Dermis blood vessel endothelial cell (primary cell): ENCODE measurements around the gene CYCS. TPM values are rescaled to one million over a fixed set of nuclear protein-coding genes. Genes with fewer than 3 reads are reported as not detected.

ENCODE experiments used
- total RNA-seq: library from RNA; depleted of rRNA; stranded (reverse); fragments of >200 nt; gene quantifications from 2 replicates; pipeline ENCODE4 v1.2.3, GENCODE V29; 2014

CYCS gene
- total RNA-seq, 1 donor from 2014 or later = 25.5 TPM

Other genes with a start within 250 kb of the CYCS start
- 25.2 and 31.8 TPM in 2 replicates for gene OSBPL3, start 145.1 kb downstream of the CYCS start, total RNA-seq
- gene NPVF, start 103.2 kb upstream of the CYCS start, total RNA-seq = not detected in 2 replicates